Measurements from ENCODE around the gene SLC35E3.

DNA sequence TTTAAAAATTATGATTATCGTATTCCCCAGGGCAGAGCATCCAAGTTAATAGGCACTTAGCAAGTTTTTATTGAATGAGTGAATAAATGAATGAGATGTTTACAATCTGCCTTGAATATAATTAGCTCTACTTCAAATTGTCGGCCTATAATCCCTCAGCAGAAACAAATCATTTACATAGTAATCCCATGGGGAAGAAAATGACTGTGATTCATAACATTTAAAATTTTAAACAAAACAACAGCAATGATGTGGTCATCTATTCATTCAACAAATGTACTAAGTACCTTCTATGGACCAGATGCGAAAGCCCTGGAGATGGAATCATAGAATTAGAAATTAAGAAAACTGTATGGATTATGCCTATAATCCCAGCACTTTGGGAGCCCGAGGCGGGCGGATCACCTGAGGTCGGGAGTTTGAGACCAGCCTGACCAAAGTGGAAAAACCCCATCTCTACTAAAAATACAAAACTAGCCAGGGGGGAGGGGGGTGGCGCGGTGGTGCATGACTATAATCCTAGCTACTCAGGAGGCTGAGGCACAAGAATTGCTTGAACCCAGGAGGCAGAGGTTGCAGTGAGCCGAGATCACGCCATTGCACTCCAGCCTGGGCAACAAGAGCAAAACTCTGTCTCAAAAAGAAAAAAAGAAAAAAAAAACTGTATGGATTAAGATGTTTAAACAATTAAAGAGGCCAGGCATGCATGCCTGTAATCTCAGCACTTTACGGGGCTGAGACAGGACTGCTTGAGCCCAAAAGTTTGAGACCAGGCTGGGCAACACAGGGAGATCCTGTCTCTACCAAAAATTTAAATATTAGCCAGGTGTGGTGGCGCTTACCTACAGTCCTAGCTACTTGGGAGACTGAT is 44.3 kb downstream of the SLC35E3 start:
- TF ChIP-seq CTCF (conservative IDR thresholded peaks at IDR 0.05; ENCODE audit: low read length): no peak
- TF ChIP-seq EZH2phosphoT487 (IDR thresholded peaks at IDR 0.05; ENCODE audit: borderline replicate concordance, low read depth, low read length): no peak
